GM12892 (cell line): ENCODE results near the gene HSPA4.

Source experiments
- POLR2A ChIP-seq: IDR thresholded peaks from 2 replicates; pipeline ENCODE4 v1.6.1; 2011; ENCODE audit warnings: low read depth, low read length, control low read depth
- POLR2AphosphoS5 ChIP-seq: IDR thresholded peaks from 2 replicates; pipeline ENCODE4 v1.6.1; 2011; ENCODE audit warnings: low read depth, low read length, control low read depth
- TAF1 ChIP-seq: IDR thresholded peaks from 2 replicates; pipeline ENCODE4 v1.6.1; 2011; ENCODE audit warnings: low read depth, mild to moderate bottlenecking, control low read depth, low read length, borderline replicate concordance

DNA sequence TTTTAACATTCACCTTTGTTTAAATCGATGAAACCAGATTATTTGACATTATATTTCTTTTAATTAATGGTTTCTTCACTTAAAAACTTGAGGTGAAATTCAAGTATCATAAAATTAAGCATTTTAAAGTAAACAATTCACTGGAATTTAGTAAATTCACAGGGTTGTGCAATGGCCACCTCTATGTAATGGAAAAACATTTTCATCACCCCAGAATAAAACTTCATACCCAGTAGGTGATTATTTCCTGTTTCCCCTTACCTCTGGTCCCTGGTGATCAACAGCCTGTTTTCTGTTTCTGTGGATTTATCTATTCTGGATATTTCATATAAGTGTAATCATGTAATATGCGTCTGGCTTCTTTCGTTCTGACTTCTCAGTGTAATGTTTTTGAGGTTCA, 27.2 kb downstream of the HSPA4 start:
- TF ChIP-seq TAF1 (no peak), POLR2A (no peak), POLR2AphosphoS5 (no peak)
